Measurements from ENCODE around the gene HMGCR.

DNA sequence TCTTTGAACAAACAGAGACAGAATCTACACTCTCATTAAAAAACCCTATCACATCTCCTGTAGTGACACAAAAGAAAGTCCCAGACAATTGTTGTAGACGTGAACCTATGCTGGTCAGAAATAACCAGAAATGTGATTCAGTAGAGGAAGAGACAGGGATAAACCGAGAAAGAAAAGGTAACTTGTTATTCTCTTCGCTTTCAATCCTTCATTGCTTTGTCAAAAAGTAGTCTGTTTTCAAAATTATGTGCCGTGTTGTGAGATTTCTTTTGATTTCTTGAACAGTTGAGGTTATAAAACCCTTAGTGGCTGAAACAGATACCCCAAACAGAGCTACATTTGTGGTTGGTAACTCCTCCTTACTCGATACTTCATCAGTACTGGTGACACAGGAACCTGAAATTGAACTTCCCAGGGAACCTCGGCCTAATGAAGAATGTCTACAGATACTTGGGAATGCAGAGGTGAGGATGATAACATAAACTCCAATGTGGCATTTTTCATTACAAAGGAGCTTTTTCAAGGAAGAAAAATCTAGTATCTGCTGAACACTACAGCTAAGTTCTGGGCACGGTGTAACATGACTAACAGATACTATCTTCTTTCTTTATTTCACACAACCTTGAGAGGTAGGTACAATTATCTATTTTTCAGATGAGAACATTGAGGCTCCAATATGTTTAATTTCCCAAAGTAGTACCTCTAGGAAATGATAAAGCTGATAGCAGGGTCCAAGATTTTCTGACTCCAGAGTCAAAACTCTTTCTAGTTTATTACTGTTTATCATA is 14.3 kb downstream of the HMGCR start:
- TF ChIP-seq, protein P1, sequence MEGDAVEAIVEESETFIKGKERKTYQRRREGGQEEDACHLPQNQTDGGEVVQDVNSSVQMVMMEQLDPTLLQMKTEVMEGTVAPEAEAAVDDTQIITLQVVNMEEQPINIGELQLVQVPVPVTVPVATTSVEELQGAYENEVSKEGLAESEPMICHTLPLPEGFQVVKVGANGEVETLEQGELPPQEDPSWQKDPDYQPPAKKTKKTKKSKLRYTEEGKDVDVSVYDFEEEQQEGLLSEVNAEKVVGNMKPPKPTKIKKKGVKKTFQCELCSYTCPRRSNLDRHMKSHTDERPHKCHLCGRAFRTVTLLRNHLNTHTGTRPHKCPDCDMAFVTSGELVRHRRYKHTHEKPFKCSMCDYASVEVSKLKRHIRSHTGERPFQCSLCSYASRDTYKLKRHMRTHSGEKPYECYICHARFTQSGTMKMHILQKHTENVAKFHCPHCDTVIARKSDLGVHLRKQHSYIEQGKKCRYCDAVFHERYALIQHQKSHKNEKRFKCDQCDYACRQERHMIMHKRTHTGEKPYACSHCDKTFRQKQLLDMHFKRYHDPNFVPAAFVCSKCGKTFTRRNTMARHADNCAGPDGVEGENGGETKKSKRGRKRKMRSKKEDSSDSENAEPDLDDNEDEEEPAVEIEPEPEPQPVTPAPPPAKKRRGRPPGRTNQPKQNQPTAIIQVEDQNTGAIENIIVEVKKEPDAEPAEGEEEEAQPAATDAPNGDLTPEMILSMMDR (IDR thresholded peaks at IDR 0.05) = no peak
- TF ChIP-seq EP300 (IDR thresholded peaks at IDR 0.05) = no peak
- TF ChIP-seq POLR2A (IDR thresholded peaks at IDR 0.05) = no peak

Measured in ovary (tissue), 3 donors.